ENCODE measurements around the gene IRAK2. TPM values are rescaled to one million over a fixed set of nuclear protein-coding genes. Genes with fewer than 3 reads are reported as not detected.
"Not testable (repeated sequence)": the region's sequence is repeated elsewhere in the genome, so short reads cannot be mapped to it uniquely, and the experiment has no call there.

The IRAK2 gene
- total and polyA plus RNA-seq, 7 donors: 1.1 to 6.1 (median 2.8) TPM

GRCh38 chr3:10263646-10264363 lies 99.1 kb downstream of the IRAK2 start:
- Histone ChIP-seq H3K9me3 (no peaks in the 10 kb centered on the region), H3K36me3 (peaks cover 0 to 52% (median 6%) of the 10 kb centered on the region in 4 donors)
- 59 to 80% methylated on average over 12 of the region's 12 CpGs for WGBS, 2 donors

GRCh38 chr3:10265833-10266232 lies 101.1 kb downstream of the IRAK2 start:
- Histone ChIP-seq H3K27me3 (no peaks in the 10 kb centered on the region), H3K4me1 (peaks cover 0 to 29% (median 11%) of the 10 kb centered on the region in 4 donors), H3K4me3 (no peak overlapping the region), H3K27ac (no peak overlapping the region), H3K9me3 (no peaks in the 10 kb centered on the region), H3K36me3 (peaks cover 7 to 43% (median 8%) of the 10 kb centered on the region in 4 donors)
- intact Hi-C loops (cut with DNase I): no loop called here
- peak; percentile 12 for DNase-seq
- TF ChIP-seq POLR2AphosphoS5 (IDR thresholded peaks at IDR 0.05): no peak
- no peak for TF ChIP-seq CTCF (IDR thresholded peaks at IDR 0.05)
- no peak for TF ChIP-seq EP300 (IDR thresholded peaks at IDR 0.05)
- TF ChIP-seq POLR2A (IDR thresholded peaks at IDR 0.05): no peak
- 88 to 95% methylated on average over 2 of the region's 2 CpGs for WGBS, 2 donors

More at GRCh38 chr3:10263646-10264363, 99.1 kb downstream of the IRAK2 start:
- H3K4me1 ChIP-seq: peaks cover 0 to 29% (median 11%) of the 10 kb centered on the region in 4 donors
- no peaks in the 10 kb centered on the region for H3K27me3 ChIP-seq
- peak overlapping the region in 3 of 4 donors; percentile 8 to 23 (median 17) for H3K4me3 ChIP-seq
- TF ChIP-seq CTCF (IDR thresholded peaks at IDR 0.05): peak in 3 of 4 experiments; percentile 14 to 58 (median 41)
- no peak for TF ChIP-seq POLR2AphosphoS5 (IDR thresholded peaks at IDR 0.05)
- intact Hi-C loops (cut with DNase I): no loop called here
- peak overlapping the region; percentile 21 to 67 (median 52) for H3K27ac ChIP-seq
- peak; percentile 57 for DNase-seq

GRCh38 chr3:10266936-10267335 lies 102.2 kb downstream of the IRAK2 start:
- H3K4me3 ChIP-seq; H3K27me3 ChIP-seq; H3K9me3 ChIP-seq; intact Hi-C loops (cut with DNase I); H3K27ac ChIP-seq: not testable (repeated sequence)
- peak; percentile 29 for DNase-seq
- Histone ChIP-seq H3K4me1 (peaks cover 0 to 29% (median 11%) of the 10 kb centered on the region in 4 donors), H3K36me3 (peaks cover 12 to 43% (median 14%) of the 10 kb centered on the region in 4 donors)
- WGBS, 2 donors: 88 to 91% methylated on average over 7 of the region's 7 CpGs

- Histone ChIP-seq H3K4me1 (peaks cover 0 to 33% (median 14%) of the 10 kb centered on the region in 4 donors), H3K27ac (no peak overlapping the region), H3K9me3 (no peaks in the 10 kb centered on the region), H3K36me3 (peaks cover 12 to 51% (median 16%) of the 10 kb centered on the region in 4 donors), H3K27me3 (no peaks in the 10 kb centered on the region), H3K4me3 (no peak overlapping the region)
- TF ChIP-seq CTCF (IDR thresholded peaks at IDR 0.05): no peak
- TF ChIP-seq EP300 (IDR thresholded peaks at IDR 0.05): no peak
- TF ChIP-seq POLR2A (IDR thresholded peaks at IDR 0.05): no peak
- no peak for TF ChIP-seq POLR2AphosphoS5 (IDR thresholded peaks at IDR 0.05)
- intact Hi-C loops (cut with DNase I): no loop called here
- DNase-seq: no peak
These were observed 103.4 kb downstream of the IRAK2 start for GRCh38 chr3:10268116-10268515.

GRCh38 chr3:10268930-10269329 lies 104.2 kb downstream of the IRAK2 start:
- Histone ChIP-seq H3K4me3 (no peak overlapping the region), H3K27ac (no peak overlapping the region), H3K27me3 (no peaks in the 10 kb centered on the region), H3K36me3 (peaks cover 12 to 51% (median 16%) of the 10 kb centered on the region in 4 donors), H3K9me3 (no peaks in the 10 kb centered on the region), H3K4me1 (peaks cover 0 to 33% (median 18%) of the 10 kb centered on the region in 4 donors)
- 80 to 90% methylated on average over 5 of the region's 5 CpGs for WGBS, 2 donors
- TF ChIP-seq POLR2A (IDR thresholded peaks at IDR 0.05) (no peak), POLR2AphosphoS5 (IDR thresholded peaks at IDR 0.05) (no peak), EP300 (IDR thresholded peaks at IDR 0.05) (no peak), CTCF (IDR thresholded peaks at IDR 0.05) (no peak)
- no peak for DNase-seq
- intact Hi-C loops (cut with DNase I): no loop called here
